HCT116 (cell line): ENCODE results near the gene LRRC74B. TPM values are rescaled to one million over a fixed set of nuclear protein-coding genes. Genes with fewer than 3 reads are reported as not detected.

Experiments
- ATAC-seq: fragments of 200-7000 bp; cut with Tn5 transposase; 2 replicates; pipeline ENCODE4 v1.9.1; 2020; ENCODE audit warnings: mild to moderate bottlenecking, moderate library complexity
- BruUV-seq: library from RNA; stranded (reverse); fragments of 400-500 nt; replicated peaks from 2 replicates; lab custom pipeline; 2021; lab: Mats Ljungman, UMichigan
- CTCF ChIA-PET: fragments of 300-600 bp; sonication (Branson Sonifier 250); formaldehyde crosslinking; loops from one replicate; lab custom pipeline; 2021; ENCODE audit warnings: antibody characterized with exemption; lab: Charles Lee
- POLR2A ChIA-PET: fragments of 300-600, 350-600 bp; sonication (Branson Sonifier 250); formaldehyde crosslinking; loops from one replicate; lab custom pipeline; 2021; ENCODE audit warnings: antibody characterized with exemption; lab: Charles Lee
- RAD21 ChIA-PET, 2 experiments: fragments of 300-600 bp; sonication (Branson Sonifier 250); formaldehyde crosslinking; loops; one replicate each; lab custom pipeline; 2023; ENCODE audit warnings: low total read pairs in 2 of 2; ENCODE audit not compliant: uncharacterized antibody in 2 of 2, unreplicated experiment in 2 of 2, low non-redundant PET in 1 of 2; lab: Charles Lee
- DNase-seq: peaks from one replicate; pipeline ENCODE4 v3.0.0-alpha.2; 2010; ENCODE audit warnings: low read depth, low spot score
- H2AFZ ChIP-seq: fragments of 200-600 bp; shearing (Covaris generic), sonication (generic); 2 replicates; pipeline ENCODE4 v1.6.1; 2017; ENCODE audit warnings: low read depth, mixed run types, mixed read lengths, antibody characterized with exemption, low read length; ENCODE audit not compliant: poor library complexity, severe bottlenecking
- H3K27ac ChIP-seq: 2 replicates; pipeline ENCODE4 v1.5.1; 2012; ENCODE audit warnings: low read depth, low read length
- H3K27me3 ChIP-seq: fragments of 200-600 bp; sonication (generic); 2 replicates; pipeline ENCODE4 v1.6.1; 2016; ENCODE audit warnings: mixed run types, low read length, mixed read lengths; ENCODE audit not compliant: insufficient read depth
- H3K36me3 ChIP-seq, 2 experiments: fragments of 200-500 bp in 1 of 2; fragments of 200-600 bp in 1 of 2; sonication (Bioruptor generic) in 1 of 2; sonication (generic) in 1 of 2; 2 replicates each; pipeline versions ENCODE4 v1.5.1 to v1.6.1; 2014 to 2016; ENCODE audit warnings: low read length in 2 of 2, inconsistent platforms in 1 of 2, mixed read lengths in 1 of 2, mixed run types in 1 of 2; ENCODE audit not compliant: insufficient read depth in 2 of 2, control insufficient read depth in 1 of 2
- H3K4me1 ChIP-seq, 2 experiments: fragments of 200-600 bp in 1 of 2; sonication (generic) in 1 of 2; 2 replicates each; pipeline versions ENCODE4 v1.5.1 to v1.6.1; 2012 to 2017; ENCODE audit warnings: low read length in 2 of 2, inconsistent platforms in 1 of 2, mild to moderate bottlenecking in 1 of 2, mixed read lengths in 1 of 2, mixed run types in 1 of 2, moderate library complexity in 1 of 2; ENCODE audit not compliant: insufficient read depth in 2 of 2, control insufficient read depth in 1 of 2
- H3K4me2 ChIP-seq: fragments of 200-600 bp; sonication (generic); 2 replicates; pipeline ENCODE4 v1.6.1; 2017; ENCODE audit warnings: mixed run types, low read length, mixed read lengths
- H3K4me3 ChIP-seq, 2 experiments: fragments of 200-600 bp in 1 of 2; sonication (generic) in 1 of 2; replicated peaks in 1 of 2; 2 replicates each; pipeline ENCODE4 v1.5.1; 2011 to 2016; ENCODE audit warnings: low read length in 2 of 2, control low read depth in 1 of 2, low read depth in 1 of 2, mild to moderate bottlenecking in 1 of 2, mixed read lengths in 1 of 2, mixed run types in 1 of 2
- H3K79me2 ChIP-seq: fragments of 200-600 bp; sonication (generic); 2 replicates; pipeline ENCODE4 v1.6.1; 2017; ENCODE audit warnings: mild to moderate bottlenecking, mixed run types, low read length, moderate library complexity, mixed read lengths; ENCODE audit not compliant: insufficient read depth
- H3K9ac ChIP-seq: fragments of 200-600 bp; sonication (generic); 2 replicates; pipeline ENCODE4 v1.6.1; 2016; ENCODE audit warnings: low read length, mixed read lengths
- H3K9me2 ChIP-seq: fragments of 200-600 bp; sonication (generic), shearing (Covaris generic); 2 replicates; pipeline ENCODE4 v1.6.1; 2017; ENCODE audit warnings: mixed run types, mild to moderate bottlenecking, moderate library complexity; ENCODE audit not compliant: insufficient read depth
- H3K9me3 ChIP-seq, 2 experiments: fragments of 200-500 bp in 1 of 2; fragments of 200-600 bp in 1 of 2; sonication (Bioruptor generic) in 1 of 2; sonication (generic) in 1 of 2; 2 replicates each; pipeline ENCODE4 v1.6.1; 2014 to 2017; ENCODE audit warnings: low read length in 2 of 2, mixed read lengths in 2 of 2, inconsistent platforms in 1 of 2, low read depth in 1 of 2, mild to moderate bottlenecking in 1 of 2, mixed run types in 1 of 2, moderate library complexity in 1 of 2; ENCODE audit not compliant: control insufficient read depth in 1 of 2, insufficient read depth in 1 of 2
- H4K20me1 ChIP-seq: fragments of 200-600 bp; sonication (generic), shearing (Covaris generic); 2 replicates; pipeline ENCODE4 v1.6.1; 2017; ENCODE audit warnings: mixed run types, mild to moderate bottlenecking, moderate library complexity; ENCODE audit not compliant: insufficient read depth
- CBX3 ChIP-seq: IDR thresholded peaks from 2 replicates; pipeline ENCODE4 v1.6.1; 2012; ENCODE audit warnings: low read depth
- CEBPB ChIP-seq: IDR thresholded peaks from 2 replicates; pipeline ENCODE4 v1.6.1; 2012; ENCODE audit warnings: low read depth
- CTCF ChIP-seq, 3 experiments: fragments of 200-600 bp in 1 of 3; sonication (generic) in 1 of 3; IDR thresholded peaks in 2 of 3; conservative IDR thresholded peaks in 1 of 3; 2 replicates each; pipeline ENCODE4 v1.5.1; 2012 to 2017; ENCODE audit warnings: low read depth in 2 of 3, low read length in 2 of 3, antibody characterized with exemption in 1 of 3, borderline replicate concordance in 1 of 3, control low read depth in 1 of 3, mild to moderate bottlenecking in 1 of 3, mixed read lengths in 1 of 3, mixed run types in 1 of 3, moderate library complexity in 1 of 3; ENCODE audit not compliant: insufficient read depth in 1 of 3
- EGR1 ChIP-seq: IDR thresholded peaks from 2 replicates; pipeline ENCODE4 v1.6.1; 2012; ENCODE audit warnings: low read depth
- ELF1 ChIP-seq: IDR thresholded peaks from 2 replicates; pipeline ENCODE4 v1.6.1; 2012; ENCODE audit warnings: low read depth, borderline replicate concordance
- FOSL1 ChIP-seq: IDR thresholded peaks from 2 replicates; pipeline ENCODE4 v1.6.1; 2012; ENCODE audit warnings: low read depth
- JUND ChIP-seq: IDR thresholded peaks from 2 replicates; pipeline ENCODE4 v1.6.1; 2012
- MAX ChIP-seq: IDR thresholded peaks from 2 replicates; pipeline ENCODE4 v1.6.1; 2012
- POLR2A ChIP-seq: IDR thresholded peaks from 2 replicates; pipeline ENCODE4 v1.7.0; 2011; ENCODE audit warnings: borderline replicate concordance; ENCODE audit not compliant: insufficient read depth, insufficient read length; ENCODE audit errors: extremely low read depth
- RAD21 ChIP-seq: IDR thresholded peaks from 2 replicates; pipeline ENCODE4 v1.6.1; 2012; ENCODE audit warnings: low read depth, mild to moderate bottlenecking
- TCF7L2 ChIP-seq: IDR thresholded peaks from 2 replicates; pipeline ENCODE4 v1.7.0; 2011; ENCODE audit warnings: borderline replicate concordance, inconsistent platforms; ENCODE audit not compliant: insufficient read depth, insufficient read length; ENCODE audit errors: extremely low read depth
- ZBTB33 ChIP-seq: IDR thresholded peaks from 2 replicates; pipeline ENCODE4 v1.6.1; 2011; ENCODE audit warnings: mild to moderate bottlenecking, low read length, moderate library complexity; ENCODE audit not compliant: insufficient replicate concordance; ENCODE audit errors: extremely low read depth
- ZNF274 ChIP-seq: fragments of 200-500 bp; sonication (Bioruptor generic); IDR thresholded peaks from 2 replicates; pipeline ENCODE4 v1.6.1; 2014; ENCODE audit warnings: mild to moderate bottlenecking, low read depth, low read length, inconsistent platforms
- intact Hi-C: fragments of 100-400 bp; cut with micrococcal nuclease; formaldehyde crosslinking; loops from 2 replicates; pipeline ENCODE4 v1.10.0; 2022
- total RNA-seq: library from RNA; stranded (reverse); gene quantifications from one replicate; pipeline ENCODE4 v1.2.1, GENCODE V29; 2021; ENCODE audit not compliant: unreplicated experiment

Gene LRRC74B
- total RNA-seq, 1 experiment from 2014 or later = not detected

- TF ChIP-seq ZBTB33 (no peak), POLR2A (no peak), ELF1 (no peak), ZNF274 (no peak), CBX3 (no peak), JUND (no peak), RAD21 (no peak), CTCF (IDR thresholded peaks at IDR 0.05 in 2 of 3, conservative IDR thresholded peaks at IDR 0.05 in 1 of 3; ENCODE audit: borderline replicate concordance in 1 of 3, insufficient read depth in 1 of 3, low read depth in 2 of 3, low read length in 2 of 3) (no peak), EGR1 (no peak), FOSL1 (no peak)
These were observed 688 bp upstream of the LRRC74B start (continued) for GRCh38 chr22:21044931-21045584.

GRCh38 chr22:21047035-21047661 is 1.4 kb downstream of the LRRC74B start:
- Histone ChIP-seq H3K9ac (no peak overlapping the region), H3K36me3 (no peaks in the 10 kb centered on the region), H2AFZ (no peak overlapping the region), H3K9me3 (no peaks in the 10 kb centered on the region), H3K79me2 (no peaks in the 10 kb centered on the region), H3K4me3 (no peak overlapping the region), H3K9me2 (no peaks in the 10 kb centered on the region), H3K27ac (no peak overlapping the region), H3K4me1 (peaks cover 0 to 25% of the 10 kb centered on the region in 2 experiments; a peak in 2 of 4 replicates), H4K20me1 (no peaks in the 10 kb centered on the region), H3K4me2 (no peak overlapping the region), H3K27me3 (no peaks in the 10 kb centered on the region)
- ATAC-seq = no peak
- ChIA-PET CTCF (interaction anchor here (1.6 kb wide), 1 partner anchor 56 kb away, joined by 3 read pairs; no protein-coding TSS in a partner anchor), RAD21 (no interaction called here), POLR2A (no interaction called here)
- intact Hi-C loops = no loop called here
- BruUV-seq = no TSS peak
- DNase-seq = no peak
- TF ChIP-seq CEBPB (no peak), TCF7L2 (no peak), EGR1 (no peak), POLR2A (no peak), CBX3 (no peak), CTCF (IDR thresholded peaks at IDR 0.05 in 2 of 3, conservative IDR thresholded peaks at IDR 0.05 in 1 of 3; ENCODE audit: borderline replicate concordance in 1 of 3, insufficient read depth in 1 of 3, low read depth in 2 of 3, low read length in 2 of 3) (no peak), ZBTB33 (no peak), MAX (no peak)
